Left ventricle myocardium inferior (tissue), 1 donor: ENCODE data around the gene GRID1. TPM values are rescaled to one million over a fixed set of nuclear protein-coding genes. Genes with fewer than 3 reads are reported as not detected.

Experiments used
- DNase-seq: peaks from one replicate; pipeline ENCODE4 v3.0.0-alpha.2; 2020
- H3K27ac ChIP-seq: fragments of 200-600 bp; replicated peaks from 2 replicates; pipeline ENCODE4 v1.8.0; 2021
- H3K27me3 ChIP-seq: fragments of 200-600 bp; 2 replicates; pipeline ENCODE4 v1.8.0; 2021; ENCODE audit warnings: low read depth
- H3K36me3 ChIP-seq: fragments of 200-600 bp; 2 replicates; pipeline ENCODE4 v1.8.0; 2021
- H3K4me1 ChIP-seq: fragments of 200-600 bp; 2 replicates; pipeline ENCODE4 v1.8.0; 2021
- H3K4me3 ChIP-seq: fragments of 200-600 bp; 2 replicates; pipeline ENCODE4 v1.8.0; 2021; ENCODE audit warnings: mild to moderate bottlenecking, moderate library complexity
- H3K9me3 ChIP-seq: fragments of 200-600 bp; replicated peaks from 2 replicates; pipeline ENCODE4 v1.8.0; 2021
- intact Hi-C: fragments of 100-400 bp; cut with micrococcal nuclease; formaldehyde crosslinking; loops from one replicate; pipeline ENCODE4 v1.11.0; 2022
- total RNA-seq: library from RNA; stranded (reverse); fragmentation: NEBNext Ultra II Directional; extraction: Animal tissue kit (Norgen Biotek cat#: 25700); gene quantifications from one replicate; pipeline ENCODE4 v1.2.1, GENCODE V29; 2021
- TF ChIP-seq, protein P1 (sequence below): fragments of 200-600 bp; IDR thresholded peaks from 2 replicates; pipeline ENCODE4 v1.8.0; 2021; ENCODE audit warnings: antibody characterized with exemption, mild to moderate bottlenecking, borderline replicate concordance
- donor health status: DM: no; HTN: yes; CAD: no; lungs with severe emphysema.

The GRID1 gene
- total RNA-seq, 1 donor from 2014 or later = 1.6 TPM

DNA sequence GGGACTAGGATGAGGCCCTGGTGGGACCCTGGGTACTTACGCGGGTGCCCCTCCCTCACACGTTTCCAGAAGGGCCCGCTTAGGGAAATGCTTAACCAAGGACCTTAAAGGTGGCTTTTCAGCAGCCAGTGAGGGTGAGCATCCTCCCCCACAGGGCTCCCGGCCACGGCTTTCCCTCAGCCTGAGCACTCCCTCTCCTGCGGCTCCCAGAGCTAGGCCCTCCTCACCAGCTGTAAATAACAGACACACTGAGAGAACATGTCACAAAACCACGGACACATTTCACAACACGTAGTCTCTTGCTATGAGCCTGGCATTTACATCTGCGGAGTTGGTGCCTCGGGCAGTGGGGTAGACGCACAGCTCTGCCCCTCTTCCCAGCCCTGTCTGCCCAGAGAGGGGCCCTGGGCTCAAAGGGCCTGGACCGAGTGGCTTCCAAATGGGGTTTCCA lies 25.2 kb downstream of the GRID1 start:
- H3K27ac ChIP-seq = no peak overlapping the region
- H3K27me3 ChIP-seq = peaks cover 28% of the 10 kb centered on the region
- no peak overlapping the region for H3K4me3 ChIP-seq
- DNase-seq = no peak
- no peaks in the 10 kb centered on the region for H3K9me3 ChIP-seq
- H3K36me3 ChIP-seq = no peaks in the 10 kb centered on the region
- peaks cover 6% of the 10 kb centered on the region for H3K4me1 ChIP-seq
- TF ChIP-seq, protein P1, sequence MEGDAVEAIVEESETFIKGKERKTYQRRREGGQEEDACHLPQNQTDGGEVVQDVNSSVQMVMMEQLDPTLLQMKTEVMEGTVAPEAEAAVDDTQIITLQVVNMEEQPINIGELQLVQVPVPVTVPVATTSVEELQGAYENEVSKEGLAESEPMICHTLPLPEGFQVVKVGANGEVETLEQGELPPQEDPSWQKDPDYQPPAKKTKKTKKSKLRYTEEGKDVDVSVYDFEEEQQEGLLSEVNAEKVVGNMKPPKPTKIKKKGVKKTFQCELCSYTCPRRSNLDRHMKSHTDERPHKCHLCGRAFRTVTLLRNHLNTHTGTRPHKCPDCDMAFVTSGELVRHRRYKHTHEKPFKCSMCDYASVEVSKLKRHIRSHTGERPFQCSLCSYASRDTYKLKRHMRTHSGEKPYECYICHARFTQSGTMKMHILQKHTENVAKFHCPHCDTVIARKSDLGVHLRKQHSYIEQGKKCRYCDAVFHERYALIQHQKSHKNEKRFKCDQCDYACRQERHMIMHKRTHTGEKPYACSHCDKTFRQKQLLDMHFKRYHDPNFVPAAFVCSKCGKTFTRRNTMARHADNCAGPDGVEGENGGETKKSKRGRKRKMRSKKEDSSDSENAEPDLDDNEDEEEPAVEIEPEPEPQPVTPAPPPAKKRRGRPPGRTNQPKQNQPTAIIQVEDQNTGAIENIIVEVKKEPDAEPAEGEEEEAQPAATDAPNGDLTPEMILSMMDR = no peak
- intact Hi-C loops = no loop called here

DNA sequence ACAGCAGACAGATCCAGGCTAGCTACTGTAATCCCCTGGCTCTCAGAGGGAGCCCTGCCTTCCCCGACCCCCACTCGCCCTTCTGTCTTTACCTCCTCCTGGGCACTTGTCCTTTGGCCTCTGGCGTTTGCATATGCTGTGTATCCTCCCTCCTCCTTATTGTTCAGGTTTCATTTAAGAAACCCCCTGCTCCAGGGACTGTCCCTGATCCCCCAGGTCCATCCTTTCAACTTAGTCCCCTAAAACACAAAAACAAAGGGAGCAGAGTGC lies 25.7 kb downstream of the GRID1 start:
- no peaks in the 10 kb centered on the region for H3K36me3 ChIP-seq
- no peak overlapping the region for H3K4me3 ChIP-seq
- intact Hi-C loops = no loop called here
- TF ChIP-seq, protein P1 = no peak
- H3K27ac ChIP-seq = no peak overlapping the region
- peaks cover 28% of the 10 kb centered on the region for H3K27me3 ChIP-seq
- H3K4me1 ChIP-seq = peaks cover 2% of the 10 kb centered on the region
- no peak for DNase-seq
- H3K9me3 ChIP-seq = no peaks in the 10 kb centered on the region

DNA sequence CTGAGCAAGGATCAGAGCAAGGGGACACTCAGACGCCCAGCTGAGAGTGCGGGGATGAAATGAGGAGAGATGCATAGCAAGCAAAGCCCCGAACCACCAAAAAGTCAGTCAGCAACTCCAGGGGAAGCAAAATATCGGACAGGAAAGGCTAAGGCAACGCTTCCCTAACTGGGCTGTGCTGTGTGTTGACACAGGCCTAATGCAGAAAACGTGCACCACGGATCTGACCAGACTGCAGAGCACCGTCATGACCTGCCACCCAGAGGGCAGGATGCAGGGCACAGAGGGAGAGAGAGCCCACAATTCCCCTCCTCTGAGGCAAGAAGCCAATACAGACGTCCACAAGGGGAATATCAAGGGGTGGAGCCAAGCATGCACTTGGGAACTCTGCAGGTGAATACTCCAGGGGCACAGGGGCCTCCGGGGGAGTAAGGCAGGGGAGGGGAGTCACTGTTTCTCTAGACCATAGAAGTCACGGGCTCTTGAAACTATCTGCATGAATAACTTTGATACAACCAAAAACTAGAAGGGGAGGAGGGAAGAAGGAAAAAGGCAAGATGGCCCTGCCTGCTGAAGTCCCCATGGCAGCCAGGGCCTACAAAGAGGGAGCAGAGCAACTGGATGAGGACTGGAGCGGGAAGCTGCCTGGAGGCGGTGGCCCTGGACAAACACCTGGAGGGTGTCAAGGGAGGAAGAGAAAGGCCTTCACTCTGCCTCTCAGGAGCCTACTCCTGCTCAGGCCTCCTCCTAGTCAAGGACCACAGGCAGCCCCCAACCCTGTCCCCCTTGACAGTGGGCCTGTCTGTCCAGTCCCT lies 26.2 kb downstream of the GRID1 start:
- TF ChIP-seq, protein P1 = no peak
- no peak for DNase-seq
- no peaks in the 10 kb centered on the region for H3K36me3 ChIP-seq
- H3K4me1 ChIP-seq = no peaks in the 10 kb centered on the region
- H3K27ac ChIP-seq = no peak overlapping the region
- intact Hi-C loops = no loop called here
- H3K9me3 ChIP-seq = no peaks in the 10 kb centered on the region
- peaks cover 28% of the 10 kb centered on the region for H3K27me3 ChIP-seq
- H3K4me3 ChIP-seq = no peak overlapping the region

DNA sequence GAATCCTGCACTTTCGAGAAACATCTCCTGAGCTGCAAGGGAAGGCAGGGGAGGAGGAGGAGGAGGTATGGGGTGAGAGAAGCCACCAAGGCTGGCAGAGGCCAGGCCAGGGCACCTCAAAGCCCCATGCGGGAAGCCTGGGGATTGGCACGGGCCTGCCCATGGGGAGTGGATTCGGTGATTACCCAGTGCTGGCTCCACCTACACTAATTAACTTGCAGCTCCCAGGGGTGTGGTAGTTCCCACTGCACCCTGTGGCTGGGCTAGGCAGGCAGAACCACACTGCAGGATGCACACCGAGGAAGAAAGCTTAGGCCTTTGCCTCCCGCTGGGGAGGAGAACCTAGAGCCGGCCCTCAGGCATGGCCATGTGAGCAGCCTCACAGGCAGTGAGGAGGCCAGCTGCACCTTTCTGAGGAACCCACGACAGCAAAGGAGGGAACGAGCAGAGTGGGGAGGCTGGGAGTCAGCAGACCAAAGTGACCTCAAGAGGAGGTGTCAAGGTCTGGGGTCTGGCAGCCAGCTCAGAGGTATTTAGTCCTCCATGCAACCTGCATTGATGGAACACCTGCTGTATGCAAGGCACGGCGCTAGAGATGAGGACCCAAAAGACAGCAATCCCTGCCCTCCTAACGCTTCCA lies 27.2 kb downstream of the GRID1 start:
- Histone ChIP-seq H3K36me3 (no peaks in the 10 kb centered on the region), H3K9me3 (no peaks in the 10 kb centered on the region), H3K27ac (no peak overlapping the region), H3K27me3 (peaks cover 28% of the 10 kb centered on the region), H3K4me1 (no peaks in the 10 kb centered on the region), H3K4me3 (no peak overlapping the region)
- DNase-seq = no peak
- intact Hi-C loops = no loop called here
- TF ChIP-seq, protein P1 = no peak

DNA sequence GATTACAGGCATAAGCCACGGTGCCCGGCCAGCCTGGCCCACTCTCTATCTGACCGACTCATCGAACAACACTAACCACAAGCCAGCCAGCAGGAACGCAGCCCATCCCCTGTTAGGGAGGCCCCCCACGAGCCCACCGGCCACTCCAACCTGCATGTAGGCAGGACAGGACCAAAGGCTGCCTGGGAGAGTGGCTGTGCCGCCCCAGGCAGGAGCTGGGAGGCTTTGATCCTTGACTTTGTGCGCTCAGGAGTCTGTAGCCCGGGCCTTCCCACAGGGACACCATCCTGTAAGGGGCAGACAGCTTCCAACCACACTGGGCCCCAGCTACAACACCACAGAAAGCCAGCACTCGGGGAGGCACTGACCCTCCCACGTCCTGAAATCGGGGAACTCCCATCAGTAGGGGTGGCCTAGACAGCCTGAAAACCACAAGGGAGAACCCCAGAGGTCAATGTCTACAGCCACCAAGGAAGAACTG lies 29.4 kb downstream of the GRID1 start:
- peaks cover 34% of the 10 kb centered on the region for H3K27me3 ChIP-seq
- no peak overlapping the region for H3K27ac ChIP-seq
- TF ChIP-seq, protein P1 = no peak
- no peak for DNase-seq
- intact Hi-C loops = no loop called here
- H3K4me3 ChIP-seq = no peak overlapping the region
- no peaks in the 10 kb centered on the region for H3K9me3 ChIP-seq
- no peaks in the 10 kb centered on the region for H3K36me3 ChIP-seq
- no peaks in the 10 kb centered on the region for H3K4me1 ChIP-seq
